Mucosa of stomach (tissue), 1 donor: Measurements from ENCODE around the gene CREBRF.
"Not testable (repeated sequence)": the region's sequence is repeated elsewhere in the genome, so short reads cannot be mapped to it uniquely, and the experiment has no call there.

Source experiments
- H3K27me3 ChIP-seq: one replicate; pipeline ENCODE4 v1.7.0; 2013; ENCODE audit warnings: mild to moderate bottlenecking, low read length; ENCODE audit not compliant: control insufficient read depth, insufficient read depth
- H3K36me3 ChIP-seq: one replicate; pipeline ENCODE4 v1.7.0; 2013; ENCODE audit warnings: low read length; ENCODE audit not compliant: control insufficient read depth, insufficient read depth
- H3K4me1 ChIP-seq: one replicate; pipeline ENCODE4 v1.7.0; 2013; ENCODE audit warnings: mild to moderate bottlenecking, low read length; ENCODE audit not compliant: control insufficient read depth, insufficient read depth
- H3K4me3 ChIP-seq: one replicate; pipeline ENCODE4 v1.7.0; 2013; ENCODE audit warnings: low read length
- H3K9ac ChIP-seq: one replicate; pipeline ENCODE4 v1.7.0; 2013; ENCODE audit warnings: mild to moderate bottlenecking, low read length, moderate library complexity
- H3K9me3 ChIP-seq: one replicate; pipeline ENCODE4 v1.7.0; 2013; ENCODE audit warnings: mild to moderate bottlenecking, low read length, moderate library complexity; ENCODE audit not compliant: control insufficient read depth
- donor health status: Pancreatic carcinoma.

Gene CREBRF

GRCh38 chr5:173020154-173020581 is 36.0 kb upstream of the CREBRF start:
- Histone ChIP-seq H3K9me3 (no peaks in the 10 kb centered on the region), H3K9ac (no peak overlapping the region), H3K36me3 (no peaks in the 10 kb centered on the region), H3K4me3 (no peak overlapping the region), H3K4me1 (peaks cover 16% of the 10 kb centered on the region), H3K27me3 (no peaks in the 10 kb centered on the region)

GRCh38 chr5:173020643-173021042 is 35.5 kb upstream of the CREBRF start:
- Histone ChIP-seq H3K9ac (no peak overlapping the region), H3K36me3 (no peaks in the 10 kb centered on the region), H3K4me1 (peaks cover 11% of the 10 kb centered on the region), H3K9me3 (no peaks in the 10 kb centered on the region), H3K4me3 (no peak overlapping the region), H3K27me3 (no peaks in the 10 kb centered on the region)

GRCh38 chr5:173025651-173026050 is 30.5 kb upstream of the CREBRF start:
- H3K27me3 ChIP-seq = no peaks in the 10 kb centered on the region
- H3K4me1 ChIP-seq = peaks cover 22% of the 10 kb centered on the region
- no peaks in the 10 kb centered on the region for H3K9me3 ChIP-seq

GRCh38 chr5:173027905-173028304 is 28.2 kb upstream of the CREBRF start:
- H3K36me3 ChIP-seq = no peaks in the 10 kb centered on the region
- H3K9ac ChIP-seq = no peak overlapping the region
- peaks cover 22% of the 10 kb centered on the region for H3K4me1 ChIP-seq
- no peaks in the 10 kb centered on the region for H3K27me3 ChIP-seq
- no peak overlapping the region for H3K4me3 ChIP-seq
- no peaks in the 10 kb centered on the region for H3K9me3 ChIP-seq

More at GRCh38 chr5:173025651-173026050, 30.5 kb upstream of the CREBRF start:
- Histone ChIP-seq H3K36me3 (no peaks in the 10 kb centered on the region), H3K9ac (no peak overlapping the region), H3K4me3 (no peak overlapping the region)

GRCh38 chr5:173028811-173029327 is 27.3 kb upstream of the CREBRF start:
- Histone ChIP-seq H3K4me3 (no peak overlapping the region), H3K27me3 (no peaks in the 10 kb centered on the region), H3K36me3 (no peaks in the 10 kb centered on the region), H3K9ac (no peak overlapping the region), H3K9me3 (no peaks in the 10 kb centered on the region), H3K4me1 (peaks cover 22% of the 10 kb centered on the region)

- Histone ChIP-seq H3K9me3 (no peaks in the 10 kb centered on the region), H3K4me1 (peaks cover 22% of the 10 kb centered on the region), H3K27me3 (no peaks in the 10 kb centered on the region), H3K4me3 (no peak overlapping the region), H3K9ac (no peak overlapping the region), H3K36me3 (no peaks in the 10 kb centered on the region)
These were observed 26.6 kb upstream of the CREBRF start for GRCh38 chr5:173029499-173029921.

- not testable (repeated sequence) for H3K9ac ChIP-seq, H3K27me3 ChIP-seq, H3K9me3 ChIP-seq, H3K36me3 ChIP-seq, H3K4me3 ChIP-seq
- peaks cover 22% of the 10 kb centered on the region for H3K4me1 ChIP-seq
These were observed 24.1 kb upstream of the CREBRF start for GRCh38 chr5:173032096-173032495.

- Histone ChIP-seq H3K4me3 (no peak overlapping the region), H3K9ac (no peak overlapping the region), H3K27me3 (no peaks in the 10 kb centered on the region), H3K36me3 (no peaks in the 10 kb centered on the region), H3K4me1 (peaks cover 21% of the 10 kb centered on the region), H3K9me3 (no peaks in the 10 kb centered on the region)
These were observed 23.4 kb upstream of the CREBRF start for GRCh38 chr5:173032730-173033129.

- Histone ChIP-seq H3K27me3 (no peaks in the 10 kb centered on the region), H3K9ac (no peak overlapping the region), H3K4me1 (peaks cover 12% of the 10 kb centered on the region), H3K36me3 (no peaks in the 10 kb centered on the region), H3K4me3 (no peak overlapping the region), H3K9me3 (no peaks in the 10 kb centered on the region)
These were observed 22.2 kb upstream of the CREBRF start for GRCh38 chr5:173033923-173034322.

- Histone ChIP-seq H3K4me3 (no peak overlapping the region), H3K36me3 (no peaks in the 10 kb centered on the region), H3K27me3 (no peaks in the 10 kb centered on the region), H3K9me3 (no peaks in the 10 kb centered on the region), H3K9ac (no peak overlapping the region), H3K4me1 (no peaks in the 10 kb centered on the region)
These were observed 20.0 kb upstream of the CREBRF start for GRCh38 chr5:173035904-173036707.

- Histone ChIP-seq H3K36me3 (no peaks in the 10 kb centered on the region), H3K4me3 (no peak overlapping the region), H3K9me3 (no peaks in the 10 kb centered on the region), H3K9ac (no peak overlapping the region), H3K4me1 (no peaks in the 10 kb centered on the region), H3K27me3 (no peaks in the 10 kb centered on the region)
These were observed 17.0 kb upstream of the CREBRF start for GRCh38 chr5:173039188-173039587.

- Histone ChIP-seq H3K27me3 (no peaks in the 10 kb centered on the region), H3K9me3 (no peaks in the 10 kb centered on the region), H3K9ac (no peak overlapping the region), H3K4me3 (no peak overlapping the region), H3K36me3 (no peaks in the 10 kb centered on the region), H3K4me1 (no peaks in the 10 kb centered on the region)
These were observed 16.2 kb upstream of the CREBRF start for GRCh38 chr5:173039964-173040363.
